ENCODE results near the gene TXNRD1.
"Not testable (repeated sequence)": the region's sequence is repeated elsewhere in the genome, so short reads cannot be mapped to it uniquely, and the experiment has no call there.

Gene TXNRD1

DNA sequence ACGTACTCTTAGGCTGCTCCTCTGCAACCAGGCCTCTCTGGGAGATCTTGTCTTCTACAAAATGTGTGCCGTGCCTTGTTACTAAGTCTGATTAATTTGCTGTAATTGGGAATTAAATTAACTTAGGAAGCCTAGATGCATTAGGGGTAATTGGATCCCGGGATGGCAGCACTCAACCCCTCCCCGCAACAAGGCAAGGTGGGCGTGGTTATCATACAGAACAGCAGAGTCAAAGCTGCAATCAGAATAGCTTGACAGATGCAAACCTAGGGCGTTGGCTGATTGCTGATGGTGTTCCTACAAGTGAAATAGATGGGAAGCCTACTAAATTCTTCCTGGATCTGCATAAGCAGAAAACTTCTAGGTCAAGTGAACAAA, 43.0 kb upstream of the TXNRD1 start:
- TF ChIP-seq, protein P1, sequence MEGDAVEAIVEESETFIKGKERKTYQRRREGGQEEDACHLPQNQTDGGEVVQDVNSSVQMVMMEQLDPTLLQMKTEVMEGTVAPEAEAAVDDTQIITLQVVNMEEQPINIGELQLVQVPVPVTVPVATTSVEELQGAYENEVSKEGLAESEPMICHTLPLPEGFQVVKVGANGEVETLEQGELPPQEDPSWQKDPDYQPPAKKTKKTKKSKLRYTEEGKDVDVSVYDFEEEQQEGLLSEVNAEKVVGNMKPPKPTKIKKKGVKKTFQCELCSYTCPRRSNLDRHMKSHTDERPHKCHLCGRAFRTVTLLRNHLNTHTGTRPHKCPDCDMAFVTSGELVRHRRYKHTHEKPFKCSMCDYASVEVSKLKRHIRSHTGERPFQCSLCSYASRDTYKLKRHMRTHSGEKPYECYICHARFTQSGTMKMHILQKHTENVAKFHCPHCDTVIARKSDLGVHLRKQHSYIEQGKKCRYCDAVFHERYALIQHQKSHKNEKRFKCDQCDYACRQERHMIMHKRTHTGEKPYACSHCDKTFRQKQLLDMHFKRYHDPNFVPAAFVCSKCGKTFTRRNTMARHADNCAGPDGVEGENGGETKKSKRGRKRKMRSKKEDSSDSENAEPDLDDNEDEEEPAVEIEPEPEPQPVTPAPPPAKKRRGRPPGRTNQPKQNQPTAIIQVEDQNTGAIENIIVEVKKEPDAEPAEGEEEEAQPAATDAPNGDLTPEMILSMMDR (IDR thresholded peaks at IDR 0.05; ENCODE audit: borderline replicate concordance, control extremely low read depth, extremely low read depth, insufficient read depth, missing control alignments), result no peak
- no peak for DNase-seq (ENCODE audit: low spot score)
- in situ Hi-C loops (cut with MboI; ENCODE audit: low sequenced_read_pairs, unreplicated experiment), result no loop called here

DNA sequence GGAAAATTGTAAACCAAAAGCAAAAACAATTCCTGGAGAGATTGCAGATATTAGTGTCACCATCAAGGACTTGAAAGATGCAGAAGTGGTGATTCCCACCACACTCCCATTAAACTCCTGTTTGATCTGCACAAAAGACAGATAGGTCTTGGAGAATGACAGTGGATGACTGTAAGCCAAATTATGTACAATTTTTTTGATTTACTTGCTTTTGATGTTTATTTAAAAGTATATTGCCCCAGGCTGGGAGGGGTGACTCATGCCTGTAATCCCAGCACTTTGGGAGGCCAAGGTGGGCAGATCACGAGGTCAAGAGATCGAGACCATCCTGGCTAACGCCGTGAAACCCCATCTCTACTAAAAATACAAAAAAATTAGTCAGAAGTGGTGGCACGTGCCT, 41.8 kb upstream of the TXNRD1 start:
- in situ Hi-C loops (cut with MboI; ENCODE audit: low sequenced_read_pairs, unreplicated experiment); DNase-seq (ENCODE audit: low spot score): not testable (repeated sequence)

DNA sequence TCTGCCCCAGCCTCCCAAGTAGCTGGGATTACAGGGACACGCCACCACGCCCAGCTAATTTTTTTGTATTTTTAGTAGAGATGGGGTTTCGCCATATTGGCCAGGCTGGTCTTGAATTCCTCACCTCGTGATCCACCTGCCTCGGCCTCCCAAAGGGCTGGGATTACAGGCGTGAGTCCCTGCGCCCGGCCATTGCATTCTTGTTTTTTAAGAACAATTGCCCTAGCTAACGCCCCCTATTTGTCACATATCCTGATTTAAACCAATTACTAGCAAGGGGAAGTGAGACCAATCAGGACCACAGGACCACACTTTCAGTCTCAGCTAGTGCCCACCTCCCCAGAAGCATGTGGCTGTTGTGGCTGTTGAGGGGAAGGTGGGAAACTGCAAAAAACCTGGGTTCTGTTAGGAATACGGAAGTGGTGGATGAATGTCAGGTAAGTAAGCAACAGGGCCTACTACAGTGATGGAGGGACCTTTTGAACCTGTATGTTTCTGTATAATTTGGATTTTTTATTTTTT, 39.8 kb upstream of the TXNRD1 start:
- in situ Hi-C loops (cut with MboI; ENCODE audit: low sequenced_read_pairs, unreplicated experiment), result loop anchor here (25.0 kb wide), 1 partner anchor 887 kb away; no protein-coding TSS in a partner anchor
- TF ChIP-seq, protein P1 (IDR thresholded peaks at IDR 0.05; ENCODE audit: borderline replicate concordance, control extremely low read depth, extremely low read depth, insufficient read depth, missing control alignments), result no peak
- DNase-seq (ENCODE audit: low spot score), result no peak

DNA sequence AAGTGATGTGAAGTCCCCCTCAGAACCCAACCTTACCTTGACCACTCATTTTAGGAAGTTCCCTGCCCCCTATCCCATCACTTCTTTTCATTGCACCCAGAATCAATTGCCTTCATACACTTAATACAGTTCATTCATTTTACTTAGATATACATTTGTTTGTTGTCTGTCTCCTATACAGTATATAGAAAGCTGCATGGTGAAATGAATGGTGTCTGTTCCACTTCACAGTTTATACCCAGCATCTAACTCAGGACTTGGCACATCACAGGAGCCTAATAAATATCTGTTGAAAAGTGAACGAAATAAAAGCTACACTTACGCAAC, 38.3 kb upstream of the TXNRD1 start:
- in situ Hi-C loops (cut with MboI; ENCODE audit: low sequenced_read_pairs, unreplicated experiment), result loop anchor here (25.0 kb wide), 1 partner anchor 885 kb away; no protein-coding TSS in a partner anchor
- TF ChIP-seq, protein P1 (IDR thresholded peaks at IDR 0.05; ENCODE audit: borderline replicate concordance, control extremely low read depth, extremely low read depth, insufficient read depth, missing control alignments), result no peak
- no peak for DNase-seq (ENCODE audit: low spot score)

- in situ Hi-C loops (cut with MboI; ENCODE audit: low sequenced_read_pairs, unreplicated experiment), result loop anchor here (25.0 kb wide), 1 partner anchor 884 kb away; no protein-coding TSS in a partner anchor
- no peak for DNase-seq (ENCODE audit: low spot score)
These were observed 37.7 kb upstream of the TXNRD1 start for GRCh38 chr12:104177663-104178501.

GRCh38 chr12:104180374-104180773, 35.2 kb upstream of the TXNRD1 start:
- DNase-seq (ENCODE audit: low spot score), result no peak
- TF ChIP-seq, protein P1 (IDR thresholded peaks at IDR 0.05; ENCODE audit: borderline replicate concordance, control extremely low read depth, extremely low read depth, insufficient read depth, missing control alignments), result no peak
- in situ Hi-C loops (cut with MboI; ENCODE audit: low sequenced_read_pairs, unreplicated experiment), result loop anchor here (25.0 kb wide), 1 partner anchor 882 kb away; no protein-coding TSS in a partner anchor

More at GRCh38 chr12:104177663-104178501, 37.7 kb upstream of the TXNRD1 start:
- TF ChIP-seq, protein P1 (IDR thresholded peaks at IDR 0.05; ENCODE audit: borderline replicate concordance, control extremely low read depth, extremely low read depth, insufficient read depth, missing control alignments), result no peak

DNA sequence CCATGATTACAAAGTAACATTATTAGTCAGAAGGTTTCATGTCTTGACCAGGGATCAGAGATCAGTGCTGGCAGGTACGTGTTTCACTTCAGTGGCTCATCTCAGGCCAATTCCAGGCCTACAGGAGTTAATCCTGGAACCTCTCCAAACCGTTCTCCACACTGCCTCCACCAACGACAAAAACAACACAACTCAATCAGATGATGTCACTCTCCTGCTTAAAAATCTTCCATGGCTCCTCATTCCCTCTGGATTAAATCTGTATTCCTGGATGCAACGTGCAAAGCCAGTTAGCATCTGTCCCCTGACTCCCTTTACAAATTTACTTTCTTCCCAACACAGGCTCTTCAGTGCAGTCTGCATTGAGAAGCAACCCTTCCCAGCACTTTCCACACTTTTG, 34.3 kb upstream of the TXNRD1 start:
- no peak for DNase-seq (ENCODE audit: low spot score)
- in situ Hi-C loops (cut with MboI; ENCODE audit: low sequenced_read_pairs, unreplicated experiment), result loop anchor here (25.0 kb wide), 1 partner anchor 881 kb away; no protein-coding TSS in a partner anchor
- TF ChIP-seq, protein P1 (IDR thresholded peaks at IDR 0.05; ENCODE audit: borderline replicate concordance, control extremely low read depth, extremely low read depth, insufficient read depth, missing control alignments), result no peak

Measured in GM13976 (cell line).